Measurements from ENCODE around the gene HMGB3.
"Not testable (repeated sequence)": the region's sequence is repeated elsewhere in the genome, so short reads cannot be mapped to it uniquely, and the experiment has no call there.

Gene HMGB3

GRCh38 chrX:150982788-150983520, at the start of gene HMGB3:
TSS of gene HMGB3 (plus strand) at chrX:150983335. CDS start at chrX:150985600, 2,265 bp downstream.
- peak; percentile 73 for DNase-seq (ENCODE audit: low read depth)

DNA sequence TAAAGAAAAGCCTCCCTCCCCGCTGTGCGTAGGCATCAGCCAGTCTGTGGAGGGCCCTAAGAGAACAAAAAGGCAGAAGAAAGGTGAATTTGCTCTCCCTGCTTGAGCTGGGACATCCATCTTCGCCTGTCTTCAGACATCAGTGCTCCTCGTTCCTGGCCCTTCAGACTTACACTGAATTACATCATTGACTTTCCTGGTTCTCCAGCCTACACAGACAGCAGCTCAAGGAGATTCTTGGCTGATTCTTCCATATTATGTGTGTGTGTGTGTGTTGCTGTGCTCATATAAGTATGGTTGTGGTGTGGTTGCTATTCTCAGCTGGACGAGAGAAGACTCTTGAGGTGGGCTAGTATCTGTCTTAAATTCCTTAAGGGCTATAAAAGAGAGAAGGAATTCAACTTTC, 49.2 kb upstream of the HMGB3 start:
- DNase-seq (ENCODE audit: low read depth), result no peak

- no peak for DNase-seq (ENCODE audit: low read depth)
These were observed 48.7 kb upstream of the HMGB3 start for GRCh38 chrX:150934453-150934852.

GRCh38 chrX:150935467-150935866, 47.7 kb upstream of the HMGB3 start:
- DNase-seq (ENCODE audit: low read depth), result peak; percentile 17

DNA sequence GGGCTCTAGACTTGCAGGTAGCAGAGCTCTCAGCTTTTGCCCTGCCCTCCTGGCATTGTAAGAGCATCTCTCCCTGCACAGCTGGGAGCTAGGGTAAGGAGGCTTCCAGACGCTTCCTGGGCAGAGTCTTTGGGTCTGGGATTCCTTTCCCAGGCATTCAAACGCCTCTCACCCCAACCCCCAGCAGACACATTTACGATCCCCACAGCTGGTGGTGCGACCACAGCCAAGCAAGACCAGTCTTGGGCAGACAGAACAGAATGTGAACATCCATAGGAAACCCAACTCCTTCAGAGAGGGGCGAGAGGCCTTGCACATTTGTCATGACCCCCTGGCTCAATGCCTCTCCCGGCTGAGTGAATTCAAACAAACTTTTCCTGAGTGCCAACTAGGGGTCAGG, 46.6 kb upstream of the HMGB3 start:
- no peak for DNase-seq (ENCODE audit: low read depth)

GRCh38 chrX:150940844-150941495, 42.2 kb upstream of the HMGB3 start:
- no peak for DNase-seq (ENCODE audit: low read depth)

DNA sequence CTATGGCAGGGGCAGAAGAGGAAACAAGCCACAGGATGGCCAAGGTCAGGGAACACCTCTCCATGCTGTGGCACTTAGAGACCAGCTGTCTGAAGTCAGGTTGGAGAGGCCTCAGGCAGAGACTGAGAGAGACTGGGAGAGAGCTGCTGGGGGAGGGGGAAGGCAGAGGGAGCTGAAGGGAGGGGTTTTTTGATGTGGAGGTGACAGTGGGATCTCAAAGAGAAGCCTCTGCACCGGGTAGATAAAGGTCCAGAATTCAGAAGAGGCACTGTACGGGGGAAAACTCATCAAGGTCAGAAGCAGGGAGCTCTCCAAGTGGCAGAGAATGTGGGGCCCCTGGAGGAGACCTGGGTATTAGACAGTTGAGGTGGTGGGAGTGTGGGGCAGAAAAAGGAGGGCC, 41.6 kb upstream of the HMGB3 start:
- no peak for DNase-seq (ENCODE audit: low read depth)

DNA sequence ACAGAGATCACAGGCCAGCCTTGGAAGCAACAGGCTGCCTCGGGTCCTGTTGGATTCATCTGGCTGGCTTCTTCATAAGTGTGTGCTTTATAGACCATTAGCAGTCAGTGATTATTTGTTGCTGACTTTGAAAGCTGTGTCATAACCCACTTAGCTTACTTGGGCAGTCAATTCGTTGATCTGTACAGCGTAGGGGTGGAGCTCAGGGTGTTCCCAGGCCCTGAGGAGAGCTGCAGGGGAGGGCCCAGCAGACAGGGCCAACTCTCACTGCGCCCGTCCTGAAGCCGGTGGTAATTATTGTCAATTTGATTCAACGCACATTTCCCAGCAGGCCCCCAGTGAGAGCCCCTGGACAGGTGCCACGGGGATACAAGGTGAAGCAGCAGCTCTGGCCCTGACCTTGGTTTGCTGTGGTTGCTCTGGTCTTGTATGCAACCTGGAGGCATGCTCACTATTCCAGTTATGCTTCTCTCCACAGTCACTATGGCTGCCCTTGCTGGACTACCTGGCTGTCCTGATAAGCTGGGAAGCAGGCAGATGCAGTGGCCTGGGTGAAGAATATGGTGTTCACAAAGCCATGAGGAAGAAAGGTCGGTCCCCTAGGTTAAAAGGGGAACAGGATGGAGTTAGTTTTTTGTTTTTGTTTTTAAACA, 40.1 kb upstream of the HMGB3 start:
- DNase-seq (ENCODE audit: low read depth), result no peak

GRCh38 chrX:150944233-150944632, 38.9 kb upstream of the HMGB3 start:
- no peak for DNase-seq (ENCODE audit: low read depth)

DNA sequence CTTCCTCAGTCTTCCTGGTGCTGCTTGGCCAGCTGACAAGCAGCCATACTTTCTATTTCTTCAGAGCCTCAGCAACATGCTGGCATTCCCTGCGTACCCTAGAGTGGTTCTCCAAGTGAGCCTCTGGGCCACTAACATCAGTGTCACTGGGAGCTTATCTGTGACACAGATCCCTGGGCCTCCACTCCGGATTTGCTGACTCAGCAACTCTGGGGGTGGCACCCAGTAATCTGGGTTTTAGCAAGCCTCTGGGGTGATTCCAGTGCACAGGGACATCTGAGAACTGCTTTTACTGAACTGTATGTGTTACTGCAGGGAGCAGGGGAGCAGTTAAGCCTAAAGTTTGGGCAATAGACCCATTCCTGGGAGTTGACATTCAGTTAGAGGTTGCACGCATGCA, 28.2 kb upstream of the HMGB3 start:
- DNase-seq (ENCODE audit: low read depth), result no peak

GRCh38 chrX:150955590-150955989, 27.5 kb upstream of the HMGB3 start:
- DNase-seq (ENCODE audit: low read depth), result no peak

- DNase-seq (ENCODE audit: low read depth), result no peak
These were observed 25.0 kb upstream of the HMGB3 start for GRCh38 chrX:150958177-150958576.

DNA sequence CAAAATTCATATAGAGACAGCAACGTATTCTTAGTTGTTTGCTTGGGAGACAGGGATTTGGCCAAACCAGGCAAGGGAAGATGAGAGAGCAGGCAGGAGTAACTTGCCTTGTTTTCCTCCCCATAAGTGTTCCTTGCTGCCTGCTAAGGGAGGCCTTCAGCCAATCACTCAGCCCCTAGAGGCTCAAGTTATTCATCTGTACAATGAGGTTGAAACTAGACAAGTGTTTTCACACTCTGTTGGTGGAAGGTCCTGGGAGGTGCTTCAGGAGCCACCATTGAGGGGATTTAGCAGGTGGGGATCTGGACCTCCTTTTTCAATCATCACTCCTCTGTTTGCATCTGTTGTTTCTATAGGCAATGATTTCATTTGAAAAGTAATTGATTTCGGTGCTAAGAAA, 23.6 kb upstream of the HMGB3 start:
- no peak for DNase-seq (ENCODE audit: low read depth)

GRCh38 chrX:150961631-150962030, 21.5 kb upstream of the HMGB3 start:
- no peak for DNase-seq (ENCODE audit: low read depth)

GRCh38 chrX:150964416-150964815, 18.7 kb upstream of the HMGB3 start:
- not testable (repeated sequence) for DNase-seq (ENCODE audit: low read depth)

GRCh38 chrX:150966235-150966634, 16.9 kb upstream of the HMGB3 start:
- DNase-seq (ENCODE audit: low read depth), result no peak

- no peak for DNase-seq (ENCODE audit: low read depth)
These were observed 16.4 kb upstream of the HMGB3 start for GRCh38 chrX:150966742-150967141.

DNA sequence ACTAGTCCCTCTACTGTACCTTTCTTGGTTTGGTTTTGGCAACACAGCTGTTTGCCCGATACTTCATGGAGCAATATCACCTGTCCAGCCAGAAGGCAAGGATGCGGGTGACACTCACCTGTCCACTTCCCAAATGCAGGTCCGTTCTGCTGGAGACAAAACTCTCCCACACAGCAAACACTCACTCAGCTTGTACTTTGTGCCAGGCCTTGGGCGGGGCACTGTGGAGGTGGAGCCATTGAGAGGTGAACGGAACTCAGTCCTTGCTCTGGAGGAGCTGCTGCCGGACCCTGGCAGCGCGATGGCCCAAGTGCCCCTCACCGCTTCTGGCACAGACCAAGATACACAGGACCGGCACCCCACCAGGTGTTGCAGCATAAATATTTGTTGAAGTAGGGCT, 15.3 kb upstream of the HMGB3 start:
- DNase-seq (ENCODE audit: low read depth), result no peak

GRCh38 chrX:150968862-150969720, 14.0 kb upstream of the HMGB3 start:
- no peak for DNase-seq (ENCODE audit: low read depth)

DNA sequence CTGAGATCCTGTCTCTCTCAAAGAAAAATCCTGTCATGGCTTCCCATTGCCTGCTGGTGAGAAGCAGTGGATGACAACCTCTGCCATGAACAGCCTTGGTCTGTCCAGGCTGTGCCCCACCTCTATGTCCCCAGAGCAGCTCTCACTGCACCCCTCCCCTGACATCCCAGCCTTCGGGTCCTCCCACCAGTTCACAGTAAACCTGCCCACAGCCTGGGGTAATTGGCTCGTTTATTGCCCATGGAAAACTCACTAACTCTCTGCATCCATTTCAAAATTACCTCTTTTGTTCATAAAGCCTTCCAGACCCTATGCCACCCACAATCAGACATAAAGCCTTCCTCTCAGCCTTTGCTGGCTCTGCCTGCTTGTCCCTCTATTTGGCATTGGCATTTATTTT, 10.7 kb upstream of the HMGB3 start:
- DNase-seq (ENCODE audit: low read depth), result no peak

DNA sequence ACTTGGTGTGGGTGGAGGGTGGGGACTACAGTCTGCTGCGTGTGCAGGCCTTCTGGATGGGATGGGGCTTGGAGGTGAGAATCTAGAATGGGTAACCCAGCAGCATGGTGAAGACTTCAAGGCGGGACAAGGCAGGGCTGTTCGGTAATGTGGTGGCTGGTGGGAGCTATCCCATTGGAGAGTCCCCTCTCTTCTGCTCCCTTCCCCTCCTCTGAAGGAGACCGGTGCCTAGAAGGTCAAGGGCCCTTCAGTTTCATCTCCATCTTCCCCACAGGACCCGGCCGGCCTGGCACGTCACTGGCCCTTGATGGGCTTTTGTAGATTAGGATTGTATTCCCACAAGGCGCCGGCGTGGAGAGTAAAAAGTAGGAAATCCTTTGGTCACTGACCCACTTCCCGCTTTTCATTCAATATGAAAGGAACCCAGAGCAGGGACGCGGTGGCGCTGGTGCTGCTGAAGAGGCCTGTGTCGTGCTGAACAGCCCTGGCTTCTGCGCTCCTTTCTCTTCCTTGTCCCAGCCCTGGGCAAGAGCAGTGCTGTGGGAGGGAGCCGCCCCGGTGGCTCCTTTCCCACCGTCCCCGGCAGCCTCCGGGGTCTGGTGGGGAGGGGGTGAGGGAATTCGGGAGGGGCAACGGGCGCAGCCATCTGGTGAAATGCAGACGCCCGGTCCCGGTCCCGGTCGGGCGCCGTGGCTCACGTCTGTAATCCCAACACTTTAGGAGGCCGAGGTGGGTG, 7.3 kb upstream of the HMGB3 start:
- no peak for DNase-seq (ENCODE audit: low read depth)
